ENCODE measurements around the gene CAMK2B. TPM values are rescaled to one million over a fixed set of nuclear protein-coding genes. Genes with fewer than 3 reads are reported as not detected.

CAMK2B gene
- polyA plus RNA-seq, 2 donors = 0.33 to 1.2 TPM

- H3K4me1 ChIP-seq (ENCODE audit: control insufficient read depth in 2 of 2, insufficient read depth in 2 of 2, low read length in 1 of 2) = no peaks in the 10 kb centered on the region
- no peak overlapping the region for H3K27ac ChIP-seq (ENCODE audit: low read depth in 2 of 2, low read length in 1 of 2)
- H3K36me3 ChIP-seq (ENCODE audit: control insufficient read depth in 2 of 2, insufficient read depth in 2 of 2, low read length in 1 of 2) = no peaks in the 10 kb centered on the region
- H3K4me3 ChIP-seq (ENCODE audit: low read depth in 1 of 2, low read length in 2 of 2) = no peak overlapping the region
- no peaks in the 10 kb centered on the region for H3K9me3 ChIP-seq (ENCODE audit: control insufficient read depth in 2 of 2, insufficient read depth in 1 of 2, low read depth in 1 of 2, low read length in 1 of 2)
- WGBS, 2 donors = 84% methylated on average over 3 of the region's 3 CpGs
- no peaks in the 10 kb centered on the region for H3K27me3 ChIP-seq (ENCODE audit: control insufficient read depth in 1 of 2, insufficient read depth in 2 of 2, low read length in 2 of 2)
Measured at GRCh38 chr7:44194562-44195145, 130.7 kb downstream of the CAMK2B start.

- no peaks in the 10 kb centered on the region for H3K9me3 ChIP-seq (ENCODE audit: control insufficient read depth in 2 of 2, insufficient read depth in 1 of 2, low read depth in 1 of 2, low read length in 1 of 2)
- H3K27ac ChIP-seq (ENCODE audit: low read depth in 2 of 2, low read length in 1 of 2) = no peak overlapping the region
- no peaks in the 10 kb centered on the region for H3K36me3 ChIP-seq (ENCODE audit: control insufficient read depth in 2 of 2, insufficient read depth in 2 of 2, low read length in 1 of 2)
- H3K4me3 ChIP-seq (ENCODE audit: low read depth in 1 of 2, low read length in 2 of 2) = no peak overlapping the region
- WGBS, 2 donors = 53 to 56% methylated on average over 2 of the region's 2 CpGs
- no peaks in the 10 kb centered on the region for H3K27me3 ChIP-seq (ENCODE audit: control insufficient read depth in 1 of 2, insufficient read depth in 2 of 2, low read length in 2 of 2)
- no peaks in the 10 kb centered on the region for H3K4me1 ChIP-seq (ENCODE audit: control insufficient read depth in 2 of 2, insufficient read depth in 2 of 2, low read length in 1 of 2)
Measured at GRCh38 chr7:44194069-44194468, 131.3 kb downstream of the CAMK2B start.

- H3K4me1 ChIP-seq (ENCODE audit: control insufficient read depth in 2 of 2, insufficient read depth in 2 of 2, low read length in 1 of 2) = no peaks in the 10 kb centered on the region
- H3K4me3 ChIP-seq (ENCODE audit: low read depth in 1 of 2, low read length in 2 of 2) = no peak overlapping the region
- no peaks in the 10 kb centered on the region for H3K9me3 ChIP-seq (ENCODE audit: control insufficient read depth in 2 of 2, insufficient read depth in 1 of 2, low read depth in 1 of 2, low read length in 1 of 2)
- H3K27me3 ChIP-seq (ENCODE audit: control insufficient read depth in 1 of 2, insufficient read depth in 2 of 2, low read length in 2 of 2) = no peaks in the 10 kb centered on the region
- no peaks in the 10 kb centered on the region for H3K36me3 ChIP-seq (ENCODE audit: control insufficient read depth in 2 of 2, insufficient read depth in 2 of 2, low read length in 1 of 2)
- WGBS, 2 donors = 85 to 87% methylated on average over 7 of the region's 7 CpGs
- H3K27ac ChIP-seq (ENCODE audit: low read depth in 2 of 2, low read length in 1 of 2) = no peak overlapping the region
Measured at GRCh38 chr7:44193011-44193802, 132.2 kb downstream of the CAMK2B start.

GRCh38 chr7:44191171-44191570 is 134.2 kb downstream of the CAMK2B start:
- no peak overlapping the region for H3K27ac ChIP-seq (ENCODE audit: low read depth in 2 of 2, low read length in 1 of 2)
- H3K27me3 ChIP-seq (ENCODE audit: control insufficient read depth in 1 of 2, insufficient read depth in 2 of 2, low read length in 2 of 2) = no peaks in the 10 kb centered on the region
- H3K4me1 ChIP-seq (ENCODE audit: control insufficient read depth in 2 of 2, insufficient read depth in 2 of 2, low read length in 1 of 2) = no peaks in the 10 kb centered on the region
- H3K9me3 ChIP-seq (ENCODE audit: control insufficient read depth in 2 of 2, insufficient read depth in 1 of 2, low read depth in 1 of 2, low read length in 1 of 2) = no peaks in the 10 kb centered on the region
- H3K4me3 ChIP-seq (ENCODE audit: low read depth in 1 of 2, low read length in 2 of 2) = no peak overlapping the region
- no peaks in the 10 kb centered on the region for H3K36me3 ChIP-seq (ENCODE audit: control insufficient read depth in 2 of 2, insufficient read depth in 2 of 2, low read length in 1 of 2)
- WGBS, 2 donors = 87 to 89% methylated on average over 5 of the region's 5 CpGs

- no peak overlapping the region for H3K4me3 ChIP-seq (ENCODE audit: low read depth in 1 of 2, low read length in 2 of 2)
- H3K4me1 ChIP-seq (ENCODE audit: control insufficient read depth in 2 of 2, insufficient read depth in 2 of 2, low read length in 1 of 2) = peaks cover 0 to 4% of the 10 kb centered on the region in 2 donors
- WGBS, 2 donors = 84 to 85% methylated on average over 14 of the region's 14 CpGs
- H3K27me3 ChIP-seq (ENCODE audit: control insufficient read depth in 1 of 2, insufficient read depth in 2 of 2, low read length in 2 of 2) = no peaks in the 10 kb centered on the region
- no peaks in the 10 kb centered on the region for H3K36me3 ChIP-seq (ENCODE audit: control insufficient read depth in 2 of 2, insufficient read depth in 2 of 2, low read length in 1 of 2)
- H3K27ac ChIP-seq (ENCODE audit: low read depth in 2 of 2, low read length in 1 of 2) = no peak overlapping the region
- no peaks in the 10 kb centered on the region for H3K9me3 ChIP-seq (ENCODE audit: control insufficient read depth in 2 of 2, insufficient read depth in 1 of 2, low read depth in 1 of 2, low read length in 1 of 2)
Measured at GRCh38 chr7:44189993-44190872, 135.2 kb downstream of the CAMK2B start.

- peaks cover 0 to 7% of the 10 kb centered on the region in 2 donors for H3K4me1 ChIP-seq (ENCODE audit: control insufficient read depth in 2 of 2, insufficient read depth in 2 of 2, low read length in 1 of 2)
- H3K9me3 ChIP-seq (ENCODE audit: control insufficient read depth in 2 of 2, insufficient read depth in 1 of 2, low read depth in 1 of 2, low read length in 1 of 2) = no peaks in the 10 kb centered on the region
- H3K4me3 ChIP-seq (ENCODE audit: low read depth in 1 of 2, low read length in 2 of 2) = no peak within 1 kb of the TSS
- H3K27me3 ChIP-seq (ENCODE audit: control insufficient read depth in 1 of 2, insufficient read depth in 2 of 2, low read length in 2 of 2) = no peaks in the 10 kb centered on the region
- 79 to 90% methylated on average over 11 of the region's 11 CpGs for WGBS, 2 donors
- no peak within 1 kb of the TSS for H3K27ac ChIP-seq (ENCODE audit: low read depth in 2 of 2, low read length in 1 of 2)
- H3K36me3 ChIP-seq (ENCODE audit: control insufficient read depth in 2 of 2, insufficient read depth in 2 of 2, low read length in 1 of 2) = no peaks in the 10 kb centered on the region
Measured at GRCh38 chr7:44189286-44189992, 136.0 kb downstream of the CAMK2B start, which contains the start of gene GCK. GCK (minus strand) TSS chr7:44189439; CDS start chr7:44188953, 486 bp downstream.

- Histone ChIP-seq H3K4me1 (ENCODE audit: control insufficient read depth in 2 of 2, insufficient read depth in 2 of 2, low read length in 1 of 2) (peaks cover 0 to 11% of the 10 kb centered on the region in 2 donors), H3K27me3 (ENCODE audit: control insufficient read depth in 1 of 2, insufficient read depth in 2 of 2, low read length in 2 of 2) (no peaks in the 10 kb centered on the region), H3K9me3 (ENCODE audit: control insufficient read depth in 2 of 2, insufficient read depth in 1 of 2, low read depth in 1 of 2, low read length in 1 of 2) (no peaks in the 10 kb centered on the region), H3K4me3 (ENCODE audit: low read depth in 1 of 2, low read length in 2 of 2) (no peak overlapping the region), H3K36me3 (ENCODE audit: control insufficient read depth in 2 of 2, insufficient read depth in 2 of 2, low read length in 1 of 2) (no peaks in the 10 kb centered on the region), H3K27ac (ENCODE audit: low read depth in 2 of 2, low read length in 1 of 2) (no peak overlapping the region)
- WGBS, 2 donors = 80 to 85% methylated on average over 15 to 16 of the region's 16 CpGs
Measured at GRCh38 chr7:44188480-44189225, 136.7 kb downstream of the CAMK2B start.

- Histone ChIP-seq H3K4me3 (ENCODE audit: low read depth in 1 of 2, low read length in 2 of 2) (no peak overlapping the region), H3K4me1 (ENCODE audit: control insufficient read depth in 2 of 2, insufficient read depth in 2 of 2, low read length in 1 of 2) (peaks cover 0 to 11% of the 10 kb centered on the region in 2 donors), H3K36me3 (ENCODE audit: control insufficient read depth in 2 of 2, insufficient read depth in 2 of 2, low read length in 1 of 2) (no peaks in the 10 kb centered on the region), H3K9me3 (ENCODE audit: control insufficient read depth in 2 of 2, insufficient read depth in 1 of 2, low read depth in 1 of 2, low read length in 1 of 2) (peaks cover 0 to 2% of the 10 kb centered on the region in 2 donors), H3K27me3 (ENCODE audit: control insufficient read depth in 1 of 2, insufficient read depth in 2 of 2, low read length in 2 of 2) (no peaks in the 10 kb centered on the region), H3K27ac (ENCODE audit: low read depth in 2 of 2, low read length in 1 of 2) (no peak overlapping the region)
- WGBS, 2 donors = 66% methylated on average over 9 of the region's 9 CpGs
Measured at GRCh38 chr7:44187636-44188416, 137.6 kb downstream of the CAMK2B start.
